ENCODE results near the gene FGF8. TPM values are rescaled to one million over a fixed set of nuclear protein-coding genes. Genes with fewer than 3 reads are reported as not detected.

FGF8 gene
- total RNA-seq, 1 experiment from 2014 or later = 14.3 TPM

GRCh38 chr10:101736666-101737065 lies 39.2 kb downstream of the FGF8 start:
- H4K5ac ChIP-seq (ENCODE audit: insufficient read length, low read depth, low read length) = no peak overlapping the region
- H3K23me2 ChIP-seq (ENCODE audit: insufficient read length, low read depth, low read length, poor library complexity, severe bottlenecking) = no peaks in the 10 kb centered on the region
- no peak overlapping the region for H3K23ac ChIP-seq (ENCODE audit: insufficient read length, low read depth, low read length)
- no peak overlapping the region for H2AK5ac ChIP-seq (ENCODE audit: insufficient read length, low read length)
- H2BK12ac ChIP-seq (ENCODE audit: insufficient read length, low read depth, low read length) = no peak overlapping the region
- H2BK120ac ChIP-seq (ENCODE audit: low read depth, low read length, poor library complexity, severe bottlenecking) = no peak overlapping the region
- no peak overlapping the region for H2AFZ ChIP-seq (ENCODE audit: low read length)
- H3K4ac ChIP-seq (ENCODE audit: low read depth, low read length) = no peak overlapping the region
- WGBS (ENCODE audit: extremely low coverage, insufficient read length, low lambda C conversion rate) = no CpG with 5 or more reads among the region's 3 CpGs
- TF ChIP-seq, protein P1, sequence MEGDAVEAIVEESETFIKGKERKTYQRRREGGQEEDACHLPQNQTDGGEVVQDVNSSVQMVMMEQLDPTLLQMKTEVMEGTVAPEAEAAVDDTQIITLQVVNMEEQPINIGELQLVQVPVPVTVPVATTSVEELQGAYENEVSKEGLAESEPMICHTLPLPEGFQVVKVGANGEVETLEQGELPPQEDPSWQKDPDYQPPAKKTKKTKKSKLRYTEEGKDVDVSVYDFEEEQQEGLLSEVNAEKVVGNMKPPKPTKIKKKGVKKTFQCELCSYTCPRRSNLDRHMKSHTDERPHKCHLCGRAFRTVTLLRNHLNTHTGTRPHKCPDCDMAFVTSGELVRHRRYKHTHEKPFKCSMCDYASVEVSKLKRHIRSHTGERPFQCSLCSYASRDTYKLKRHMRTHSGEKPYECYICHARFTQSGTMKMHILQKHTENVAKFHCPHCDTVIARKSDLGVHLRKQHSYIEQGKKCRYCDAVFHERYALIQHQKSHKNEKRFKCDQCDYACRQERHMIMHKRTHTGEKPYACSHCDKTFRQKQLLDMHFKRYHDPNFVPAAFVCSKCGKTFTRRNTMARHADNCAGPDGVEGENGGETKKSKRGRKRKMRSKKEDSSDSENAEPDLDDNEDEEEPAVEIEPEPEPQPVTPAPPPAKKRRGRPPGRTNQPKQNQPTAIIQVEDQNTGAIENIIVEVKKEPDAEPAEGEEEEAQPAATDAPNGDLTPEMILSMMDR (conservative IDR thresholded peaks at IDR 0.05) = no peak
- Mint-ChIP-seq H3K4me3 (no peak overlapping the region), H3K27me3 (ENCODE audit: low read depth) (peaks cover 3% of the 10 kb centered on the region; the same call in 1 of the 2 replicates), H3K36me3 (ENCODE audit: insufficient read depth in 1 of 3, low read depth in 3 of 3) (no peaks in the 10 kb centered on the region), H3K27ac (no peak overlapping the region), H3K9me3 (no peaks in the 10 kb centered on the region), H3K4me1 (peaks cover 0 to 5% of the 10 kb centered on the region in 2 experiments; a peak in 2 of 4 replicates)
- H2BK15ac ChIP-seq (ENCODE audit: low read depth, low read length) = no peak overlapping the region
- H3K4me1 ChIP-seq (ENCODE audit: insufficient read depth, low read length) = no peaks in the 10 kb centered on the region
- no peak overlapping the region for H3K9ac ChIP-seq (ENCODE audit: extremely low read depth, insufficient read length, low read length)
- H3K79me1 ChIP-seq (ENCODE audit: insufficient read depth, low read depth, low read length, poor library complexity, severe bottlenecking) = no peaks in the 10 kb centered on the region
- H4K91ac ChIP-seq (ENCODE audit: insufficient read length, low read depth, low read length) = no peak overlapping the region
- DNase-seq = no peak
- no peaks in the 10 kb centered on the region; the same call in 1 of the 2 replicates for H3K27me3 ChIP-seq (ENCODE audit: insufficient read depth, low read length)
- no peak overlapping the region for H3K18ac ChIP-seq (ENCODE audit: insufficient read length, low read depth, low read length)
- H3K14ac ChIP-seq (ENCODE audit: insufficient read depth, low read length) = no peak overlapping the region
- no peak overlapping the region for H3K4me2 ChIP-seq (ENCODE audit: insufficient read depth, insufficient read length, low read length)
- H3K27ac ChIP-seq (ENCODE audit: insufficient read length, low read depth, low read length) = no peak overlapping the region
- H3T11ph ChIP-seq (ENCODE audit: low read length) = no peak overlapping the region
- no peaks in the 10 kb centered on the region for H4K20me1 ChIP-seq (ENCODE audit: control insufficient read depth, insufficient read depth, insufficient read length)
- no peak overlapping the region for H4K8ac ChIP-seq (replicated peaks; ENCODE audit: insufficient read length, low read depth, low read length)
- no peak overlapping the region for H2BK5ac ChIP-seq (ENCODE audit: insufficient read length, low read length)
- no peak overlapping the region for H2BK20ac ChIP-seq (ENCODE audit: low read depth, low read length, poor library complexity, severe bottlenecking)
- no peaks in the 10 kb centered on the region for H3K79me2 ChIP-seq (ENCODE audit: insufficient read depth, low read length)
- H3K9me3 ChIP-seq (ENCODE audit: control insufficient read depth, low read depth, low read length) = no peaks in the 10 kb centered on the region
- no peak overlapping the region for H3K56ac ChIP-seq (ENCODE audit: insufficient read length, low read depth, low read length)
